HS-5 (cell line): ENCODE results near the gene MAP3K2.

Source experiments
- DNase-seq: peaks from one replicate; pipeline ENCODE4 v3.0.0-alpha.2; 2012; ENCODE audit warnings: low read depth

MAP3K2 gene

GRCh38 chr2:127407091-127407490 lies 19.3 kb upstream of the MAP3K2 start:
- DNase-seq, result no peak

- DNase-seq, result no peak
Observed at GRCh38 chr2:127406454-127406853, 18.7 kb upstream of the MAP3K2 start.

- DNase-seq, result no peak
Observed at GRCh38 chr2:127405255-127405610, 17.5 kb upstream of the MAP3K2 start.

- no peak for DNase-seq
Observed at GRCh38 chr2:127404466-127405254, 16.9 kb upstream of the MAP3K2 start.

- no peak for DNase-seq
Observed at GRCh38 chr2:127403460-127403859, 15.7 kb upstream of the MAP3K2 start.

- no peak for DNase-seq
Observed at GRCh38 chr2:127401757-127402695, 14.3 kb upstream of the MAP3K2 start.

- no peak for DNase-seq
Observed at GRCh38 chr2:127400897-127401756, 13.4 kb upstream of the MAP3K2 start.

- DNase-seq, result no peak
Observed at GRCh38 chr2:127400533-127400896, 12.7 kb upstream of the MAP3K2 start.

GRCh38 chr2:127398239-127398590 lies 10.4 kb upstream of the MAP3K2 start:
- peak; percentile 81 for DNase-seq

- DNase-seq, result no peak
Observed at GRCh38 chr2:127397568-127398238, 9.9 kb upstream of the MAP3K2 start.

- DNase-seq, result no peak
Observed at GRCh38 chr2:127394492-127394891, 6.7 kb upstream of the MAP3K2 start.

- DNase-seq, result no peak
Observed at GRCh38 chr2:127392828-127393578, 5.2 kb upstream of the MAP3K2 start.

GRCh38 chr2:127392133-127392827 lies 4.5 kb upstream of the MAP3K2 start:
- no peak for DNase-seq

GRCh38 chr2:127389778-127390435 lies 2.1 kb upstream of the MAP3K2 start:
- no peak for DNase-seq

GRCh38 chr2:127388423-127389164 lies 819 bp upstream of the MAP3K2 start:
- DNase-seq, result no peak

- no peak for DNase-seq
Observed at GRCh38 chr2:127386764-127387654, 766 bp downstream of the MAP3K2 start.

GRCh38 chr2:127386246-127386645 lies 1.5 kb downstream of the MAP3K2 start:
- DNase-seq, result no peak

GRCh38 chr2:127384529-127384928 lies 3.2 kb downstream of the MAP3K2 start:
- DNase-seq, result no peak
